HL-60/S4 (cell line): ENCODE data around the gene DENND1A.
"Not testable (repeated sequence)": the region's sequence is repeated elsewhere in the genome, so short reads cannot be mapped to it uniquely, and the experiment has no call there.

Source experiments
- in situ Hi-C: fragments of 300-500 bp; cut with MboI; formaldehyde crosslinking; loops from 2 replicates; pipeline ENCODE4 v1.14.3; 2022; ENCODE audit warnings: low sequenced_read_pairs

Gene DENND1A, protein sequence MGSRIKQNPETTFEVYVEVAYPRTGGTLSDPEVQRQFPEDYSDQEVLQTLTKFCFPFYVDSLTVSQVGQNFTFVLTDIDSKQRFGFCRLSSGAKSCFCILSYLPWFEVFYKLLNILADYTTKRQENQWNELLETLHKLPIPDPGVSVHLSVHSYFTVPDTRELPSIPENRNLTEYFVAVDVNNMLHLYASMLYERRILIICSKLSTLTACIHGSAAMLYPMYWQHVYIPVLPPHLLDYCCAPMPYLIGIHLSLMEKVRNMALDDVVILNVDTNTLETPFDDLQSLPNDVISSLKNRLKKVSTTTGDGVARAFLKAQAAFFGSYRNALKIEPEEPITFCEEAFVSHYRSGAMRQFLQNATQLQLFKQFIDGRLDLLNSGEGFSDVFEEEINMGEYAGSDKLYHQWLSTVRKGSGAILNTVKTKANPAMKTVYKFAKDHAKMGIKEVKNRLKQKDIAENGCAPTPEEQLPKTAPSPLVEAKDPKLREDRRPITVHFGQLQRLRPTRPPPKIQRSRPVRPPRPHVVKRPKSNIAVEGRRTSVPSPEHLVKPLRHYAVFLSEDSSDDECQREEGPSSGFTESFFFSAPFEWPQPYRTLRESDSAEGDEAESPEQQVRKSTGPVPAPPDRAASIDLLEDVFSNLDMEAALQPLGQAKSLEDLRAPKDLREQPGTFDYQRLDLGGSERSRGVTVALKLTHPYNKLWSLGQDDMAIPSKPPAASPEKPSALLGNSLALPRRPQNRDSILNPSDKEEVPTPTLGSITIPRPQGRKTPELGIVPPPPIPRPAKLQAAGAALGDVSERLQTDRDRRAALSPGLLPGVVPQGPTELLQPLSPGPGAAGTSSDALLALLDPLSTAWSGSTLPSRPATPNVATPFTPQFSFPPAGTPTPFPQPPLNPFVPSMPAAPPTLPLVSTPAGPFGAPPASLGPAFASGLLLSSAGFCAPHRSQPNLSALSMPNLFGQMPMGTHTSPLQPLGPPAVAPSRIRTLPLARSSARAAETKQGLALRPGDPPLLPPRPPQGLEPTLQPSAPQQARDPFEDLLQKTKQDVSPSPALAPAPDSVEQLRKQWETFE

DNA sequence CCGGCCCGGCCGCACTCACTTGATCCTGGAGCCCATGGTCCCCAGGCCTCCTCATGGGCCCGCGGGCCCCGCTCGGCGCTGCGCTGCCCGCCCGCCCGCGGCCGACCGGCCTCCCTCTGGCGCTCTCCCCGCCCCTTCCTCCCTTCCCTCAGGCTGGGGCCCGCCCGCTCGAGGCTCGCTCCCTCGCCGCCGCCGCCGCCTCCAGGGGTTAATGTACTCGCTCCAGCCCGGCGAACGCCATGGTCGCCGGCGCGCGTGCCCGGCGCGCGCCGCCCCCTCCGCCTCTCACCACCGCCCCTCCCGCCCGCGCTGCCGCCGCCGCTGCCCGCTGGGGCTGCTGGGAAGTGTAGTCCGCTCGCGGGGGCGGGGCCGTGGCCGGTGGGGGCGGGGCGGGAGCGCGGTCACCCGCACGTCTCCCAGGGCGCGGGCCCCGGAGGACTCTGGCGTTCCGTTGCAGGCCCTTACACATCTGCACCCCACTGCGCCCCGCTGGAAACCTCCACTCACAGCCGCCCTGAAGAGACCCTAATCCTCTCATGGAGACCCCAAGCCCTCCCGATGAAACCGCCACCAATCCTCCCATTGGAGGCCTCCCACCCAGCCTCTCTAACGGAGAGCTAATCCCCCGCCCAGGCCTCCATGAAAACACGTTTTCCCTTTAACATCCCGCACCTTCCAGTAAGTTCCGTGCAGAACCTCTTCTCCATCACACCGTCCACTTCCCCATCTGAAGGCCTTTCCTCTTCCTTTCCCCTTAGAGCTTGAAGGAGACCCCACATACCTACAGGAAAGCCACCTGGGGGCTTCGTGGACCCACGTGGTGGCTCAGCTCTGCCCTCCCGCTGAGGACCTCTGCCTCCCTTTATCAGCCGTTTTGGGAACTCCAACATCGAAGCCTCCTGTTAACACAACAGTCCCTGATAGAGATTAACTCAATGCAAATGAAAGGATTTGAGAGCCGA lies at the start of gene DENND1A:
TSS of gene DENND1A (minus strand) at position 257 of the 962 bp plus-strand sequence. CDS start at position 36, 221 bp downstream.
- in situ Hi-C loops = no loop called here

DNA sequence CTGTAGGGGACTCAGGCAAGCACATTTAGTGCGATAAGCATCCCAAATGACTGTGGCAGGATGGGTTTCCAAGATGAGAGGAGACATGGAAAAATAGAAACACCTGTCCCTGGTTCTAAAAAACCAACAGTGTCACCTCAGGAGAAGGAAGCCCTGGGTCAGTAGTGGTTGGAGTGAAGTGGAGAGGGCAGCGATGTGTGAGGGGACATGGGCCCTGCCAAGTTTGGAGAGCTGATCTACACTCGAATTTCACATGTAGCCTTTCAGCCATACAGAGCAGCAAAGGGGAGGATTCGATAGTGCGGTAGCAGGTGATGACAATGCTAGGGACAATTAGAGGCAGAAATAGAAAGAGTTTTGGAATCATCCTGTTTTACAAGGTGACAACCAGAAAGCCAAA lies 49.1 kb upstream of the DENND1A start:
- in situ Hi-C loops = no loop called here

DNA sequence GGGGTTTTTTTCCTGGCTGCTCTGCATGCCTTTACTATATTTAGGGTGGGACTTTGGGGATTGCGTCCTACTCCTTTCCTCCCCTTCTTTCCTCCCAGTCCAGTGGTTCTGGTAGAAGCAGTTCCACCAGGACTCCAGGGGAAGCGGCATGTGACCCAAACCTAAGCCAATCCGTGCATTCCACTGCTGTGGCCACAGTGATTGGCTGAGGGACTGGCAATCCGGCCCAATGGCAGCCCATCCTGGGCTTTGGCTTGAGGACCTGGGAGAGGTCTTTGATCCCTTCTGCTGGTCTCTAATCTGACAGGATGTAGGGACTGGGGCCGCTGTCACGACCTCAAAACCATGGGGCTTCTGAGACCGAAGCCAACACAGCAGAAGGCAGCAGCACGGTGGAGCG lies 46.7 kb upstream of the DENND1A start:
- in situ Hi-C loops = not testable (repeated sequence)

DNA sequence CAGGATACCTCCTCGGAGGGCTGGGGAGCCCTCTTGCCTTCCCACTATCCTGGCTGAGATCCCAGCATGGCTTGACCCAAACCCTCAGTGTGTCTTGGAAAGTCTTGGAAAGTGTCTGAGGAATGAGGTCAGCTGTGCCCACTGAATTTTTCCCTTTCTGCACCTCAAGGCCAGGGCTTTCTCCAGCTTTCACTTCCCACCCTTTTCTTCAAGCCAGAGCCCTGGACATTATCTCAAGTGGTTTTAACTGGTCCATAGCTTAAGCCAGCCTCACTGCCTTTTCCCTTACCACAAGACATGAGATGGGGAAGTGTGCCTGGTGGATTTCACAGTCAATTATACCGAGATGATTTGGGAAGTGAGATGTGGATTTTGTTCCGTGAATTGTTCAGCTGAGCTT lies 45.9 kb upstream of the DENND1A start:
- in situ Hi-C loops = no loop called here

DNA sequence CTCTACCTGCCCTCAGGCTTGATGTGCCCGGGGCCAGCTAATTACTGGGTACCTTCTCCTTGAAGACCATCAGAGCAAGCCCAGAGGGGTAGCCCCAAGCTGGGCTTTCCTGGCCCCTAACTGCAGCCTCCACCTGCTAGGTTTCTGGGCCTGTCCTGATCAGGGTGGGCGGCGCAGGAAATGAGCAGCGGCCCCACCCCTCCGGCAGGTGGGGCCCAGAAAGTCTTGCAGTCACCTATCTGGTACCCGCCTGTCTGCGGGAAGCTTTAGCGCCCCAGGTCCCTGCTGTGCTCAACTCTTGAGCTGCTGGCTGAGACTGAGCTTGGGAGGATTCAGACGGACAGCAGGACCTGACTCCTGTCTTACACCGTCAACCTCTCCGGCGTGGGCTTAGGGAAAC lies 44.5 kb upstream of the DENND1A start:
- in situ Hi-C loops = no loop called here

DNA sequence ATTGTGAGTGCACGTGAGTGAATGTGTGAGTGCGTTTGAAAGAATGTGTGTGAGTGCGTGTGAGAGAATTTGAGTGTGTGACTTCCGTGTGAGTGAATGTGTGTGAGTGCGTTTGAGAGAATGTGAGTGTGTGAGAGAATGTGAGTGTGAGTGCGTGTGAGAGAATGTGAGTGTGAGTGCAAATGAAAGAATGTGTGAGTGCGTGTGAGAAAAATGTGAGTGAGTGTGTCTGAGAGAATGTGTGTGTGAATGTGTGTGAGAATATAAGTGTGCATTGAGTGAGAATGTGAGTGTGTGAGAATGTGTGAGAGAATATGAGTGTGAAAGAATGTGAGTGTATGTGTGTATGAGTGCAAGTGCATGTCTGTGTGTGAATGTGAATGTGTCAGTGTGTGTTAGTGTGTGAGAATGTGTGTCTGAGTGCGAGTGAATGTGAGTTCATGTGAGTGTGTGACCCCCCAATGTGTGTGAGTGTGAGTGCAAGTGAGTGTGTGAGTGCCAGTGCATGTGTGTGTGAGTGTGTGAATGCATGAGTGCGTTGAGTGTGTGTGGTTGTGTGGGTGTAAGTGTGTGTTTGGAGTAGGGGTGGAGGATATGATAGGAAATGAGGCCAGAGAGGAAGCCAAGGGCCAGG lies 43.8 kb upstream of the DENND1A start:
- in situ Hi-C loops = no loop called here

DNA sequence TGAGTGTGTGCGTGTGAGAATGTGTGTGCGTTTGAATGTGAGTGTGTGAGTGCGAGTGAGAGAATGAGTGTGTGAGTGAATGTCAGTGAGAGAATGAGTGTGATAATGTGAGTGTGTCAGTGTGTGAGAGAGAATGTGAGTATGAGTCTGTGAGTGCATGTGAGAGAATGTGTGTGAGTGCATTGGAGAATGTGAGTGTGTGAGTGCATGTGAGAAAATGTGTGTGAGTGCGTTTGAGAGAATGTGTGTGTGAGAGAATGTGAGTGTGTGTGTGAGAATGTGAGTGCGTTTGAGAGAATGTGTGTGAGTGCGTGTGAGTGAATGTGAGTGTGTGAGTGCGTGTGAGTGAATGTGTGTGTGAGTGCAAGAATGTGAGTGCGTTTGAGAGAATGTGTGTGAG lies 42.7 kb upstream of the DENND1A start:
- in situ Hi-C loops = no loop called here

DNA sequence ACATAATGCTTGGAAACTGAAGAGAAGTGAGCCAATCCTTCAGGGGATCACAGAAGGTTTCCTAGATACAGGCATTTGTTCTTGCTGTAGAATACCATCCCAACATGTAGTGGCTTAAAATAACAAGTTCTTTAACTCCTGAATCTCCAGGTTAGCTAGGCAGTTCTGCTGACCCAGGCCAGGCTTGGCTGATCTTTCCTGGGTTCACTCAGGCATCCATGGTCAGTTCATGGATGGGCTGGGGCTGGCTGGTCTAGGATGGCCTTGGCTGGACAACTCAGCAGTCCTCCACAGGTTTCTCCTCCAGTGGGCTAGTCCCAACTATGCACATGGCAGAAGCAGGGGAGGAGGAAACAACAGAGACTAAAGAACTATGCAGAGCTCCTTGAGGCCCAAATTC lies 37.4 kb upstream of the DENND1A start:
- in situ Hi-C loops = no loop called here

DNA sequence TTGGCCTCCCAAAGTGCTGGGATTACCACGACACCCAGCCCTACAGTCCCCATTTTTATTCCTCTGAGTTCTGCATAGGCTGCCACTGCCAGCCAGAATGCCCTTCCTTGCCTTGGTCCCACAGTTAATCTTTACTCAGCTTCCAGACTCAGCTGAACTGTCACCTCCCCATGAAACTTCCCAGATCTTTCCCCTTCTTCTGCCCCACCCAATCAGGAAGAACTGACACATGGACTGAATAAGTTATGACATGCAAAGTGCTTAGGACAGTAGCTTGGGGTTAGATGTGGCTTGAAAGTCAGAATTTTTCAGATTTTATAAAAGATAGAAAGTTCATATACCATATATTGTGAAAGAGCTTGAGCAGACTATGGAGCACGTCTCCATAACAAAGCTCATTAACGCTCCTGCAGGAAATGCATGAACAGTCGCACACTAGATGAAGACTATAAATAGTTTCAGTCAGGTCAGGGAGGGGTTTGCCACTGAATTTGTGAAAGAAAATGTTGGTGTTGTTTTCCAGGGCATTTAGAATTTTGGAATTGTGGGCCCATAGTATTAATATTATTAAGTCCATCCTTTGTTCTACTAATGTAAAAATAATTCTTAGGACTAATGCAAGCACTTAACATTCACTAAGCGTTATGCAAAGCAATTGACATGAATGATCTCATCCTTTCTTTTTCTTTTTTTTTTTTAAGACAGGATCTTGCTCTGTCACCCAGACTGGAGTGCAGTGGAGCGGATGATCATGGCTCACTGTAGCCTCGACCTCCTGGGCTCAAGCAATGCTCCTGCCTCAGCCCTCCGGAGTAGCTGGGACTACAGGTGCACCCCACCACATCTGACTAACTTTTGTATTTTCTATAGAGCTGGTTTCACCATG lies 36.1 kb upstream of the DENND1A start:
- in situ Hi-C loops = no loop called here

DNA sequence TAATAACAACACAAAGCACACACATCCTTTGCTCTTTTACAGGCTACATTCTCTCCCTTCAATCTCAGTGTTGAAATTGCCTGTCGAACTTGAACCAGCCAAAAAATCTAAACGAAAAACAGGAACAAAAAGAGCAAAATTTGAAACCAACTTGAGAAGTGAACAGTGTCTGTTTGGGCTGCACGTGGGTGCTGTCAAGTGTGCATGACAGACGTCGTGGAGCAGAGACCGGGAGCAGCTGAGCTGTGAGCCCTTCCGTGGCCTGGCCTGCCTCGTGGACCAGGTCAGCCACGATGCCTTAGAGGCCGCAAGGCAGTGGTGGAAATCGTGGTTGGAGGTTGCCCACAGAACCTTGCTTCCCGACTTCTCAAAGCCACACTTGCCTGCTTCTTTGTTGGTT lies 34.8 kb upstream of the DENND1A start:
- in situ Hi-C loops = no loop called here

DNA sequence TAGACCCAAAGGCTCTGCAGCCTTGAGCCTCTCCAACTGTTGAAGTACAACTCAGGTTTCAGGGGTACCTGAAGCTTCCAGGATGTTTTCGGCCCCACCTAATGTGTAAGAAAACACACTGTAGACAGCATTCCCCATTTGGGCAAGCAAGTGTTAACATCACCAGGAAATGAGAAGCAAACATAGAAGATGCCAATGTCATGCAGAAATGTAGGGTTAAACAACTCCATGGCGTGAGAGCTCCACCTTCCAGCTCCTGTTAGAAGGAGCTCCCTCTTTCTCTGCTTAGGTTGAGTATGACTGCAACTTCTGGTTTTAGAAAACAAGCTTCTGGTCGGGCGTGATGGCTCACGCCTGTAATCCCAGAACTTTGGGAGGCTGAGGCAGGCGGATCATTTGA lies 31.0 kb upstream of the DENND1A start:
- in situ Hi-C loops = no loop called here

DNA sequence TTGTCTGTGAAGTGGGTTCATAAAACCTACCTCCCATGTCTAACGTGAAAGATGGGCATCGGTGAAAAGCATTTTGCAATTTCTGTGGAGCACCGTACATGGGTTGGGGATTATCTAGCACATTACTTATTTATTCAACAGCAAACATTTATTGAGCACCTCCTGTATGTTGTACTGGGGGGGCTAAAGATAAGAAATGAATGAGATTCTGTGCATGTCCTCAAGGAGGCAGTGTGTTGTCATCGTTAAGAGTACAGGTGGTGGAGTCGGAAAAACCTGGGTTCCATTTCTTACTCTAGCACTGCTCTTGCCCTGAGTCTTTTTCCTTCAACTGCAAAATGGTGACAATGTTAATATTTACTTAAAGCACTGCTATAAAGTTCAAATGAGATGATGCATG lies 30.4 kb upstream of the DENND1A start:
- in situ Hi-C loops = no loop called here

DNA sequence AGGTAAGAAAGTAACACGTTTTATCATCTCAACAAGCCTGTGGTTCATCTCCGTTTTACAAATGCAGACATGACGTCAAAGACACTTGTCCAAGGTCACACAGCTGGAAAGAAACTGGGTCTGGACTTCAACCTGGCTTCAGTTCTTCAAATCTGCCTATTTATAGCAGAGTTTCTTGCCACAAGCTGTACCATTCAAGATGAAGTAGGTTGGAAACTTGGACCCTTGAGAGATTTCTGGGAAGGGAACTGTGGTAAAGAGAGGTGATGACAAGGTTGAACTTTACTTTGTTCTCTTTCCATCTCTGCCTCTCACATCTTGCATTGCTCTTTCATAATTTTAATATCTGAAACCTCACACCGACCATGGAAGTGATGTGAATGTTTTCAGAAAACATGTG lies 29.9 kb upstream of the DENND1A start:
- in situ Hi-C loops = no loop called here

DNA sequence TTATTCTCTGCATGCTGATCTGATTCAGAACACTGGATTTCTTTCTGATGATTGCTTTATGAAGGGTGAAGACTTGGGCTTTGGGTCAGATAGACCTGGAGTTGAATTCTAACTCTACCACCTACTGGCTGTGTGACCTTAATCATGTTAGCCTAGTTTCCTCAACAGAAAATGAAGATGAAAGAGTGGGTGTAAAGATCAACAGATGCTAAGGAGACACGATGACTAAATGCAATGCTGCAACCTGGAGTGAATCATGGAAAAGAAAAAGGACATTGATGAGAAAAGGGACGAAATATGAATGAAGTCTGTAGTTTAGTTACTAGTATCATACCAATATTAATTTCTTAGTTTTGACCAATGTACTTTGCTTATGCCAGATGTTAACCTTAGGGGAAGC lies 27.8 kb upstream of the DENND1A start:
- in situ Hi-C loops = no loop called here

DNA sequence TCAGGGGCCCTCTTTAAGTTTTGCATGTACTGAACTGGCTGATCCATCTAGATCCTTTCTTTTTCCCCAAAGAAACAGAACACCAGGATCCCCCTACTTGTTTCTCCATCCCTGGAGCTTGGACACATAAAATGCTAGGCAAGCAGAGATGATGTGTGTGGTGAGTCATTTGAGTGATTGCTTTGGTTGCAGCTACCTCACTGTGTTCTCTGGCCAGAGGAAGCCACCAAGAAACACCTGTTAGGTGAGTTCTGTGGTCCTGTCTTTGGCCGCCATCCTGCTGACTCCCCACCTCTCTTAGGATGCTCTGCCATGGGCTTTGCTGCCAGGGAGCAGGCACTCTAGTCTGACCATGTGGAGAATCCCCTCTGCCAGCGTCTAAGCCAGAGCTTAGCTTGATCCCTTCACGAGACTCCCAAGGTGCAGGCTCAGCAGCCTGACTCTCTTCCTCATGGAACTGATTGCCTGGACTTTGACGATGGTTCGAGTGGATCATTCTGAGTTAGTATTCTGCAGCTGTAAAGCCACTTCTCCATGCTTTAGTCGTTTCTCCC lies 27.3 kb upstream of the DENND1A start:
- in situ Hi-C loops = no loop called here

DNA sequence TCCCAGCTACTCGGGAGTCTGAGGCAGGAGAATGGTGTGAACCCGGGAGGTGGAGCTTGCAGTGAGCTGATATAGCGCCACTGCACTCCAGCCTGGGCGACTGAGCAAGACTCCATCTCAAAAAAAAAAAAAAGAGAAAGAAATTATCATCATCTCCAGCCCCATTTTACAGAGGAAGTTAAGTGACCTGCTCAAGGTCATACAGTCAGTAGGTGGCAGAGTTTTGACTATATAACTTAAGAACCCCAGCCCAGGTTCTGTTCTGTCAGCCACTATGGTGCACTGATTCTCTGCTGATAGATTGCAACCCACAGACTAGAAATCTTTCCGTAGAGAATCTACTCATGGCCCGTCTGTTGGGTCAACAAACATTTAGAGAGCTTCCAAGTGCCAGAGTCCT lies 25.7 kb upstream of the DENND1A start:
- in situ Hi-C loops = no loop called here

DNA sequence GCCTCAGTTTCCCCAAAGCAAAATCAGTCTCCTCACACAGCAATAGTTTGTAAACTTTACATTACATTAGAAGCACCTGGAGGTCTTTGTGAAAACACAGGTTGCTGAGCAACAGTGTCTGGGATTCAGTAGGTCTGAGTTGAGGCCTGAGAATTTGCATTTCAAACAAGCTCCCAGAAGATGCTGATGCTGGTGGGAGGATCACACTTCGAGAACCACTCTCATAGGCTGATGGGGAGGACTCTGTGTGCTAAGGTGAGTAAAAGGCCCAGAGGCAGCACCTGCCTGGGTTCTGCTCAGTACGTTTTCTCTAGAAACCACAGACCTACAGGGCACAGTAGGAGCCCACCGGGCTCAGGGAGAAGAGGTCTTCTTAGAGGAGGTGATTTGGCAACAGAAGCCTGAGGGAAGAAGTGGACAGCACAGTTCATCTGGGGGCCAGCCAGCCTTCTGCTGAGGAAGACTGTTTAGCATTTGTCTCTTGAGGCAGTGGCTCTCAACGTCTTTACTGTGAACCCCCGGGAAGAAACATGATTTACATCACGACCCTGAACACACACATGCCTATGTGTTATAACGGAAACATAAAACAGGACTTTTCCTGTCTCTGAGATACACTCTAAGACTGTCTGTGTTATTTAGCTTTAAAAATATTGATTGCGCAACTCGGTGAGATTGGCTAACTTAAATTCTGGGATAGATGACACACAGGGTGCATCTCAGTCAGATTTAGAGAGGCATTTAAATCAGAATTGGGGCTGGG lies 24.8 kb upstream of the DENND1A start:
- in situ Hi-C loops = no loop called here
